GM12872 (cell line): ENCODE results near the gene GALNT1.

Experiments
- CTCF ChIP-seq: IDR thresholded peaks from 3 replicates; pipeline ENCODE4 v1.5.1; 2011; ENCODE audit warnings: low read depth, mild to moderate bottlenecking, low read length, moderate library complexity; ENCODE audit not compliant: insufficient read depth

GALNT1 gene

GRCh38 chr18:35619464-35619863, 37.9 kb downstream of the GALNT1 start:
- TF ChIP-seq CTCF = no peak

- no peak for TF ChIP-seq CTCF
Measured at GRCh38 chr18:35619941-35620340, 38.4 kb downstream of the GALNT1 start.

- TF ChIP-seq CTCF = no peak
Measured at GRCh38 chr18:35620765-35621164, 39.2 kb downstream of the GALNT1 start.

- no peak for TF ChIP-seq CTCF
Measured at GRCh38 chr18:35623255-35623654, 41.7 kb downstream of the GALNT1 start.

GRCh38 chr18:35624146-35624545, 42.6 kb downstream of the GALNT1 start:
- no peak for TF ChIP-seq CTCF

- TF ChIP-seq CTCF = no peak
Measured at GRCh38 chr18:35625232-35625631, 43.7 kb downstream of the GALNT1 start.

- no peak for TF ChIP-seq CTCF
Measured at GRCh38 chr18:35633761-35634160, 52.2 kb downstream of the GALNT1 start.

- TF ChIP-seq CTCF = no peak
Measured at GRCh38 chr18:35634323-35634722, 52.8 kb downstream of the GALNT1 start.
